GM18907 (cell line): ENCODE measurements around the gene SLC24A4.

Source experiments
- ATAC-seq: cut with Tn5 transposase; IDR thresholded peaks from one replicate; pipeline ENCODE4 v1.9.1; 2021; ENCODE audit warnings: mild to moderate bottlenecking, moderate library complexity; ENCODE audit not compliant: unreplicated experiment

The SLC24A4 gene

GRCh38 chr14:92472860-92473259 lies 149.9 kb downstream of the SLC24A4 start:
- no peak for ATAC-seq

GRCh38 chr14:92473261-92473968 lies 150.4 kb downstream of the SLC24A4 start:
- ATAC-seq = no peak

GRCh38 chr14:92473969-92474535 lies 151.1 kb downstream of the SLC24A4 start:
- ATAC-seq = no peak

GRCh38 chr14:92475037-92475436 lies 152.1 kb downstream of the SLC24A4 start:
- ATAC-seq = no peak

GRCh38 chr14:92475451-92476187 lies 152.7 kb downstream of the SLC24A4 start:
- ATAC-seq = no peak

GRCh38 chr14:92480856-92481255 lies 157.9 kb downstream of the SLC24A4 start:
- no peak for ATAC-seq

GRCh38 chr14:92481386-92481785 lies 158.4 kb downstream of the SLC24A4 start:
- ATAC-seq = no peak

- ATAC-seq = no peak
Observed at GRCh38 chr14:92481811-92482555, 159.0 kb downstream of the SLC24A4 start.

GRCh38 chr14:92482621-92483319 lies 159.8 kb downstream of the SLC24A4 start:
- ATAC-seq = no peak

- no peak for ATAC-seq
Observed at GRCh38 chr14:92484132-92484823, 161.3 kb downstream of the SLC24A4 start.

GRCh38 chr14:92486881-92487280 lies 163.9 kb downstream of the SLC24A4 start:
- no peak for ATAC-seq

- ATAC-seq = no peak
Observed at GRCh38 chr14:92487513-92488133, 164.7 kb downstream of the SLC24A4 start.

- no peak for ATAC-seq
Observed at GRCh38 chr14:92489394-92490238, 166.7 kb downstream of the SLC24A4 start.

- ATAC-seq = no peak
Observed at GRCh38 chr14:92490239-92490959, 167.4 kb downstream of the SLC24A4 start.

GRCh38 chr14:92491782-92492181 lies 168.8 kb downstream of the SLC24A4 start:
- ATAC-seq = no peak

- no peak for ATAC-seq
Observed at GRCh38 chr14:92492258-92492657, 169.3 kb downstream of the SLC24A4 start.

GRCh38 chr14:92493024-92493423 lies 170.1 kb downstream of the SLC24A4 start:
- no peak for ATAC-seq

- ATAC-seq = no peak
Observed at GRCh38 chr14:92493492-92493891, 170.5 kb downstream of the SLC24A4 start.
